ENCODE measurements around the gene EGFR.
"Not testable (repeated sequence)": the region's sequence is repeated elsewhere in the genome, so short reads cannot be mapped to it uniquely, and the experiment has no call there.

The EGFR gene

DNA sequence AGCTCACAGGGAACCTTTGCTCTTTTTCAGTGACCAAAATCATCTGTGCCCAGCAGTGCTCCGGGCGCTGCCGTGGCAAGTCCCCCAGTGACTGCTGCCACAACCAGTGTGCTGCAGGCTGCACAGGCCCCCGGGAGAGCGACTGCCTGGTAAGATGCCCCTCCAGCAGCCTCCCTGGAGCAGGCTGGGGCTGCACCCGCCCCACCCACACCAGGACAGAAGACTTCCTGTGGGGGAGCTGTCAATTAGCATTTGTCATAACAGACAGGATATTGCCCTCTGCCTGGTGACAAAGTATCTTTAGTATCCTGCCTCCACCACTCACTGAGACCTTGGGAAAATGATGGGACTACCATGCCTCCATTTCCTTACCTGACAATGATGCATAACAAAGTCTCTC lies 133.7 kb downstream of the EGFR start:
- DNase-seq, result no peak

GRCh38 chr7:55154096-55154495 lies 135.3 kb downstream of the EGFR start:
- DNase-seq, result no peak

GRCh38 chr7:55155351-55156117 lies 136.7 kb downstream of the EGFR start:
- DNase-seq, result no peak

GRCh38 chr7:55156919-55157763 lies 138.3 kb downstream of the EGFR start:
- DNase-seq, result no peak

- no peak for DNase-seq
These were observed 138.9 kb downstream of the EGFR start for GRCh38 chr7:55157764-55158105.

DNA sequence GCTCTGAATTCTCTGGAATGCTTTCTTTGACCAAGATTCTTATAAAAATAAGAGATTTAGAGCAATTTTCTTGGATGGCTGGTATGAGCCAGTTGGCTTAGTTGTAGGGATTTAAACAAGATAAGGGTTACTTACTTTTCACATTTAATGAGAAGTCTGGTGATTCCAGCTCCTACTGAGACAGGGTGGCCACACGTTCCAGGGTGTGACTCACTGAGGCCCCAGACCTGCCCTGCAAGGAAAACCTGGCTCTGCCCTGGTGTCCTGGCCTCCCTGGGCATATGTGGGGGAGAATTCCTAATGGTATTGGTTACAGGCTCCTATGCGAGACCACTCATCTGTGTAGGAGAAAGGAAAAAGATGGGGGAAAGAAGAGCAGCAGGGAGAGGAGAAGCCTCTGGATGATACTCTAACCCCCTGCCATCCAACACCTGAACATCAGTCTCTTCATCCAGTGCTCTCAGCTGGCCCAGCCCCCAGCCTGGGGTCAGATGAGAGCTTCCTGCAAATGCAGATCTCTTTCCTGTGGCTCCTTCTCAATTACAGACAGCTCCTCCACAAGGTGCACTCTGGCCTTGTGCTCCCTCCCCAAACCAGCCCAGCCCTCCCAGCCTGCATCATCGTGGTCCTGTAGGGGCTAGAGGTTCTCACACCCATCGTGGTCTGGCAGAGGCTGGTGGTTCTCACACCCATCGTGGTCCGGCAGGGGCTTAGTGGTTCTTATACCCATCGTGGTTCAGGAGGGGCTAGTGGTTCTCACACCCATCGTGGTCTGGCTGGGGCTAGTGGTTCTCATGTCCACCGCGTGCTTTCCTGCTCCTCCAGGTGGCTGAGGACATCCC lies 139.9 kb downstream of the EGFR start:
- no peak for DNase-seq

DNA sequence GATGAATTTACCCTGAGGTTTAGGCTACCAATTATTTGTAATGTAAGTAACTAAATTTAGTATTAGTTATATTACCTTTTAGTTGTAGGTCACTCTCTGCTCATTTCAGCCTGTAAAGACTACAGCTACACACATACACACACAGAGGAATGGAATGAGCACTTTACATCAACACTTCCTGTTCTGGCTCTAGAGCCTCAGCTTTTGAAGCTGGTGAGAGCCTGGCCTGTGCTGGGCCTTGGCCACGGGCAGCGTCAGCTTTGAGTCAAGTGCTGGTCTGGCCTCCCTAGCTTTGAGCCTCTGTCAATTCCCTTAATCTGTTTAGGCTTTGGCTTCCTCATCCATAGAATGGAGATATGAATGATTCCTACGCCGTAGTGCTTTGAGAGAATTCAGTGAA lies 141.7 kb downstream of the EGFR start:
- DNase-seq, result no peak

DNA sequence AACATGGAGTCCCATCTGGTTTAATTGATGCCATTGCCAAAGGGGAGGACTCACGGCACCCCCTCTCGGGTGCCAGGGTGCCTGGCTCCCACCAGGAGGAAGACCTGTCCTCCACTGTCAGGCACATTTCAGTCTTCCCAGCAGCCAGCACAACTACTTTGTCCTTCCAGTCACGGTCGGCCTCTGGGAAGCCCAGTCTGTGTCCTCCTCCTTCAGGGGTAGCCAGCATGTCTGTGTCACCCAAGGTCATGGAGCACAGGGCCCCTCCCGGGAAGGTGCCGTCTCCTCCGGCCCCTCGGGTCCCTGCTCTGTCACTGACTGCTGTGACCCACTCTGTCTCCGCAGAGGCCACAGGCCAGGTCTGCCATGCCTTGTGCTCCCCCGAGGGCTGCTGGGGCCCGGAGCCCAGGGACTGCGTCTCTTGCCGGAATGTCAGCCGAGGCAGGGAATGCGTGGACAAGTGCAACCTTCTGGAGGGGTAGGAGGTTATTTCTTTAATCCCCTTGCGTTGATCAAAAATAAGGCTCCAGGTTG lies 142.4 kb downstream of the EGFR start:
- no peak for DNase-seq

GRCh38 chr7:55162476-55162875 lies 143.7 kb downstream of the EGFR start:
- DNase-seq, result no peak

- DNase-seq, result no peak
These were observed 144.9 kb downstream of the EGFR start for GRCh38 chr7:55163733-55164132.

DNA sequence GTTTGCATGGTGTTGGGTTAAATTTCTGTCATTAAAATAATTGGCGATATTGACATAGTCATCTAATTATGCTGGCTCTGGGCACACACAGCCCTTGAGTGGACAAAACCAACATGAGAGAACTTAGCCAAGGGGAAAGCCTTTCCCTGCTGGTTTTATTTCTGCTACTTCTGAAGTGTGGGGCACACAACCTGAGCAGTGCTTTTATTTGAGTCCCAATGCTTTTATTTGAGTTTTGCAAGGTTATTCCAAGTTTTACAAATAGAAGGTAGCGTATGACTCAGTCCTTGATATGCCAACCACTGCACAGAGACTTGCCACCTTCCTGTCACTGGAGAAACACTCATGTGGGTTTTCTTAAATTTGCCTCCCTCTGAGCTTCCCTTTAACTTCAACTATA lies 145.7 kb downstream of the EGFR start:
- DNase-seq, result peak in 1 of 2 experiments; percentile 9

DNA sequence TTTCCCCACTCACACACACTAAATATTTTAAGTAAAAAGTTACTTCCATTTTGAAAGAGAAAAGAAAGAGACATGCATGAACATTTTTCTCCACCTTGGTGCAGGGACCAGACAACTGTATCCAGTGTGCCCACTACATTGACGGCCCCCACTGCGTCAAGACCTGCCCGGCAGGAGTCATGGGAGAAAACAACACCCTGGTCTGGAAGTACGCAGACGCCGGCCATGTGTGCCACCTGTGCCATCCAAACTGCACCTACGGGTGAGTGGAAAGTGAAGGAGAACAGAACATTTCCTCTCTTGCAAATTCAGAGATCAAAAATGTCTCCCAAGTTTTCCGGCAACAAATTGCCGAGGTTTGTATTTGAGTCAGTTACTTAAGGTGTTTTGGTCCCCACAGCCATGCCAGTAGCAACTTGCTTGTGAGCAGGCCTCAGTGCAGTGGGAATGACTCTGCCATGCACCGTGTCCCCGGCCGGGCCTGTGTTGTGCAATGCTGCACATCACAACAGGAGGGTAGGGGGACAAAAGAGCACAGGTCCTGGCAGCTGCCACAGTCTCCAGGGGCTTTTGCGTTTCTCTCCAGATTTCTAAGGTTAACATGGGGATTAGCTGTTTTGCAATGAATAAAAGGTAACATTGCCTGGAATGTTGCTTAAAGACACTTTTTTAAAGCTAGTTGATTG lies 146.5 kb downstream of the EGFR start:
- no peak for DNase-seq

GRCh38 chr7:55167296-55167695 lies 148.5 kb downstream of the EGFR start:
- not testable (repeated sequence) for DNase-seq

DNA sequence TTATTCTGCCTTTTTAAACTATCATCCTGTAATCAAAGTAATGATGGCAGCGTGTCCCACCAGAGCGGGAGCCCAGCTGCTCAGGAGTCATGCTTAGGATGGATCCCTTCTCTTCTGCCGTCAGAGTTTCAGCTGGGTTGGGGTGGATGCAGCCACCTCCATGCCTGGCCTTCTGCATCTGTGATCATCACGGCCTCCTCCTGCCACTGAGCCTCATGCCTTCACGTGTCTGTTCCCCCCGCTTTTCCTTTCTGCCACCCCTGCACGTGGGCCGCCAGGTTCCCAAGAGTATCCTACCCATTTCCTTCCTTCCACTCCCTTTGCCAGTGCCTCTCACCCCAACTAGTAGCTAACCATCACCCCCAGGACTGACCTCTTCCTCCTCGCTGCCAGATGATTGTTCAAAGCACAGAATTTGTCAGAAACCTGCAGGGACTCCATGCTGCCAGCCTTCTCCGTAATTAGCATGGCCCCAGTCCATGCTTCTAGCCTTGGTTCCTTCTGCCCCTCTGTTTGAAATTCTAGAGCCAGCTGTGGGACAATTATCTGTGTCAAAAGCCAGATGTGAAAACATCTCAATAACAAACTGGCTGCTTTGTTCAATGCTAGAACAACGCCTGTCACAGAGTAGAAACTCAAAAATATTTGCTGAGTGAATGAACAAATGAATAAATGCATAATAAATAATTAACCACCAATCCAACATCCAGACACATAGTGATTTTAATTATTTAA lies 151.7 kb downstream of the EGFR start:
- no peak for DNase-seq

DNA sequence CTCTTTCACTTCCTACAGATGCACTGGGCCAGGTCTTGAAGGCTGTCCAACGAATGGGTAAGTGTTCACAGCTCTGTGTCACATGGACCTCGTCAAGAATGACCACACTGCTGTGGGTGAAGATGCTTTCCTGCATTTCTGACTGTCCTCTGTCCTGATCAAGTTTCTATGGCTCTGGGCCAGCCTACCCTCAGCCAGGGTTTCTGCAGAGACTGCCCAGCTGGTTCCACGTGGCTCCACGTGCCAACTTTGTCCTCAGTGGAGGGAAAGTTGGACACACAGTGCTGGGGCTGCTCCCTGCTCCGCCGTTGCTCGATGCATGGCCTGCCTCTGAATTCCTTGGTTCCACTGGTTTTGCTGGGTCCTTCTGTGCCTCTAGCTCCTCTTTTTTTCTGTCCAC lies 152.3 kb downstream of the EGFR start:
- DNase-seq, result no peak

GRCh38 chr7:55172161-55172560 lies 153.3 kb downstream of the EGFR start:
- DNase-seq, result no peak

GRCh38 chr7:55172881-55173609 lies 154.2 kb downstream of the EGFR start:
- DNase-seq, result no peak

DNA sequence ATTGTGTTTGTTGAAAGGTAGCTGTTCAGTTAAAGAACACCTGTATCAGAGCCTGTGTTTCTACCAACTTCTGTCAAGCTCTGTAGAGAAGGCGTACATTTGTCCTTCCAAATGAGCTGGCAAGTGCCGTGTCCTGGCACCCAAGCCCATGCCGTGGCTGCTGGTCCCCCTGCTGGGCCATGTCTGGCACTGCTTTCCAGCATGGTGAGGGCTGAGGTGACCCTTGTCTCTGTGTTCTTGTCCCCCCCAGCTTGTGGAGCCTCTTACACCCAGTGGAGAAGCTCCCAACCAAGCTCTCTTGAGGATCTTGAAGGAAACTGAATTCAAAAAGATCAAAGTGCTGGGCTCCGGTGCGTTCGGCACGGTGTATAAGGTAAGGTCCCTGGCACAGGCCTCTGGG lies 154.9 kb downstream of the EGFR start:
- no peak for DNase-seq

- no peak for DNase-seq
These were observed 155.6 kb downstream of the EGFR start for GRCh38 chr7:55174456-55174855.

GRCh38 chr7:55174856-55175255 lies 156.0 kb downstream of the EGFR start:
- DNase-seq, result no peak

DNA sequence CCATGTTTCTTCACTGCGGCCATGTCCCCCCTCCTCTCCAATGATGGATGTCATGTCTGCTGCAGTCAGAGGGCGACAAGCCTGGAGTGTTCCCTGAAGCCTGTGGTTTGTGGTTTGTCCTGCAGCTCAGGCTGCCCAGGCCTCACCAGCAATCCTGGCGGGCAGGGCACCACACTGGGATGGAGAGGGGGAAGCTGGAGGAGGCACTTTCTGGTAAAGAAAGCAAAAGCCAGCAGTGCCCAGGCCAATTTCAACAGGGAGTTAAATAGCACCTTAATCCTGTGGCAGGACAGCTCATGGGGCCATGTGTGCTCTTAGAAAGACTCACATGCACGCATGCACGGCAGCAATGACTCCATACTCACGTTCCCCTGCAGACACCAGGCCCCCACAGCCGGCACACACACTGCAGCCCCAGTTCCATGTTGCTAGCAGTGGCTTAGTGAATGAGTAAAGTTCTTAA lies 158.3 kb downstream of the EGFR start:
- DNase-seq, result no peak
